GM19035 (cell line): Measurements from ENCODE around the gene KLK3.
"Not testable (repeated sequence)": the region's sequence is repeated elsewhere in the genome, so short reads cannot be mapped to it uniquely, and the experiment has no call there.

Experiments used
- ATAC-seq: cut with Tn5 transposase; IDR thresholded peaks from one replicate; pipeline ENCODE4 v1.9.1; 2021; ENCODE audit not compliant: unreplicated experiment

KLK3 gene

DNA sequence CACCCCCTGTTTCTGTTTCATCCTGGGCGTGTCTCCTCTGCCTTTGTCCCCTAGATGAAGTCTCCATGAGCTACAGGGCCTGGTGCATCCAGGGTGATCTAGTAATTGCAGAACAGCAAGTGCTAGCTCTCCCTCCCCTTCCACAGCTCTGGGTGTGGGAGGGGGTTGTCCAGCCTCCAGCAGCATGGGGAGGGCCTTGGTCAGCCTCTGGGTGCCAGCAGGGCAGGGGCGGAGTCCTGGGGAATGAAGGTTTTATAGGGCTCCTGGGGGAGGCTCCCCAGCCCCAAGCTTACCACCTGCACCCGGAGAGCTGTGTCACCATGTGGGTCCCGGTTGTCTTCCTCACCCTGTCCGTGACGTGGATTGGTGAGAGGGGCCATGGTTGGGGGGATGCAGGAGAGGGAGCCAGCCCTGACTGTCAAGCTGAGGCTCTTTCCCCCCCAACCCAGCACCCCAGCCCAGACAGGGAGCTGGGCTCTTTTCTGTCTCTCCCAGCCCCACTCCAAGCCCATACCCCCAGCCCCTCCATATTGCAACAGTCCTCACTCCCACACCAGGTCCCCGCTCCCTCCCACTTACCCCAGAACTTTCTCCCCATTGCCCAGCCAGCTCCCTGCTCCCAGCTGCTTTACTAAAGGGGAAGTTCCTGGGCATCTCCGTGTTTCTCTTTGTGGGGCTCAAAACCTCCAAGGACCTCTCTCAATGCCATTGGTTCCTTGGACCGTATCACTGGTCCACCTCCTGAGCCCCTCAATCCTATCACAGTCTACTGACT lies at the start of gene KLK3:
Gene KLK3 (plus strand): TSS at position 280 of the 775 bp plus-strand sequence. CDS start 41 bp downstream, at position 321.
- no peak for ATAC-seq

DNA sequence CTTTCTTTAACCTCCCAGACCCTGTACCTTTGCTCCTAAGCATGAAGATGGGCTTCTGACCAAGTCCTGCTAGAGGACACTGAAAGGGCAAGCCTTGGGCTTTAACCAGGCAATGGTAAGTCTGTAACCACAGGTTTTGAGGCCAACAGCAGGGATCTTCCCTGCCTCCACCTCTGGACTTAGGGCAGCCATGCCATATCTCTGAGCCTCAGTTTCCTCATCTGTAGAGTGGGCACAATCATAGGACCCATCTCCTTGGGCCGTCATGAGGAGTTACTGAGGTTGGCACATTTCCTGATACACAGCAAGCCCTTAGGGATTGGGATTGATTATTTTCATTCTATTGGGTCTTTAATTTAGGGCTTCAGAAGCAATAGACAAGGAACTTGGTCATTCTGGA lies 45.9 kb upstream of the KLK3 start:
- ATAC-seq: no peak

DNA sequence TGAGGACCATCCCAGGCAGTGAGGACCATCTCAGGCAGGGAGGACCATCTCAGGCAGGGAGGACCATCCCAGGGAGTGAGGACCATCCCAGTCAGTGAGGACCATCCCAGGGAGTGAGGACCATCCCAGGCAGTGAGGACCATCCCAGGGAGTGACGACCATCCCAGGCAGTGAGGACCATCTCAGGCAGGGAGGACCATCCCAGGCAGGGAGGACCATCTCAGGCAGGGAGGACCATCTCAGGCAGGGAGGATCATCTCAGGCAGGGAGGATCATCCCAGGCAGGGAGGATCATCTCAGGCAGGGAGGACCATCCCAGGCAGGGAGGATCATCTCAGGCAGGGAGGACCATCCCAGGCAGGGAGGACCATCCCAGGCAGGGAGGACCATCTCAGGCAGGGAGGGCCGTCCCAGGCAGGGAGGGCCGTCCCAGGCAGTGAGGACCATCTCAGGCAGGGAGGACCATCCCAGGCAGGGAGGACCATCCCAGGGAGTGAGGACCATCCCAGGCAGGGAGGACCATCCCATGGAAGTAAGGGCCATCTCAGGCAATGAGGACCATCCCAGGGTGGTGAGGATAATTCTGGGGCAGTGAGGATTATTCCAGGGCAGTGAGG lies 43.0 kb upstream of the KLK3 start:
- ATAC-seq: not testable (repeated sequence)

DNA sequence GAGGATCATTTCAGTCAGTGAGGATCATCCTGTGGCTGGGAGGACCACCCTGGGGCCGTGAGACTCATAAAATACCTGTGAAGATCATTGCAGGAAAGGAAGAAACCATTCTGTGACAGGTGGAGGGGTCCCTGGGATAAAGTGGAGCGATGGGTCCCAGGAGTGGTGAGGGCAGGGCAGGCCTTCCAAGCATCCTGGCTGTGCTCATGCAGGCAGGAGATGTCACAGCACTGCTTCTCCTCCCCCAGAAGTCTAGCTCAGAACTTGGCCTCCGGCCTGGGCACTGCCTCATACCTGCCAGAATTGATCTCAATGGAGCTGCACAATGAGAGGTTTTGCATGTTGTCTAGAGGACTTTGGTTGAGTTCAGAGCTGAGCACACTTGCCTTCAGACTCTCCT lies 42.2 kb upstream of the KLK3 start:
- no peak for ATAC-seq

DNA sequence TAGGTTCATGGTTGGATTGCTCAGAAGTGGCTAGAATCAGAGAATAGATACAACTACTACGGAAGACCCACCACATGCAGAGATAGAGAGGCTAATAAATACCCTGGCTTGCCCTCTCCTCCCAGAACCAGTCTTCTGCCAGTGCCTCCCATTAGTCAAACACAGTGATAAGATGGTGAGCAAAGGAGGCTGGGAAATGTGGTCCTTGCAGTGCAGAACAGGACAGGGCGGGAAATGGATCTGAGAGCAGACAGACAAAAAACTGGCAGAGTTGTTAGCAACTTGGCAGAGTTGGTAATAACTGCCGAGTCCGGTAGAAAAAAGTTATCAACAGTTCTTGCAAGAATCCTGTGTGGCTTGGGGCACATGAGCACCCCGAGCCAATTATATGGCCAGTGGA lies 39.8 kb upstream of the KLK3 start:
- no peak for ATAC-seq

DNA sequence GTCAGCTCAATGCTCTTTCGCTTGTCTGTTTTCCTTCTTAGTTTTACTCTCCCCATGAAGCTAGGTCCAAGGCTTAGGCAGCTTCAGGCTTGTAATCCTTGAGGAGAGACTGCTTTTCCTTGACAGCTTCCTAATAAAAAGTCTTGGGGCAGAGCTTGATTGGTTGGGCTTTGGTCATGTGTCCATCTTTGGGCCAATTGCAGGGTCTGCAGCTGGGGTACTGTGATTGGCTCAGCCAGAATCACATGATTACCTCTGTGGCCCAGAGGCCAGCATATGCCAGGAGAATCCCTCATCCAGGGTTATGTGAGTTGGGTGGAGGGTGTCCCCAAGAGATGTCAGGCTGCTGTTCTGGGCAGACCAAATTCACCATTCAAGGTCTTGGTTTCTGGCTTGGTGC lies 39.3 kb upstream of the KLK3 start:
- ATAC-seq: no peak

DNA sequence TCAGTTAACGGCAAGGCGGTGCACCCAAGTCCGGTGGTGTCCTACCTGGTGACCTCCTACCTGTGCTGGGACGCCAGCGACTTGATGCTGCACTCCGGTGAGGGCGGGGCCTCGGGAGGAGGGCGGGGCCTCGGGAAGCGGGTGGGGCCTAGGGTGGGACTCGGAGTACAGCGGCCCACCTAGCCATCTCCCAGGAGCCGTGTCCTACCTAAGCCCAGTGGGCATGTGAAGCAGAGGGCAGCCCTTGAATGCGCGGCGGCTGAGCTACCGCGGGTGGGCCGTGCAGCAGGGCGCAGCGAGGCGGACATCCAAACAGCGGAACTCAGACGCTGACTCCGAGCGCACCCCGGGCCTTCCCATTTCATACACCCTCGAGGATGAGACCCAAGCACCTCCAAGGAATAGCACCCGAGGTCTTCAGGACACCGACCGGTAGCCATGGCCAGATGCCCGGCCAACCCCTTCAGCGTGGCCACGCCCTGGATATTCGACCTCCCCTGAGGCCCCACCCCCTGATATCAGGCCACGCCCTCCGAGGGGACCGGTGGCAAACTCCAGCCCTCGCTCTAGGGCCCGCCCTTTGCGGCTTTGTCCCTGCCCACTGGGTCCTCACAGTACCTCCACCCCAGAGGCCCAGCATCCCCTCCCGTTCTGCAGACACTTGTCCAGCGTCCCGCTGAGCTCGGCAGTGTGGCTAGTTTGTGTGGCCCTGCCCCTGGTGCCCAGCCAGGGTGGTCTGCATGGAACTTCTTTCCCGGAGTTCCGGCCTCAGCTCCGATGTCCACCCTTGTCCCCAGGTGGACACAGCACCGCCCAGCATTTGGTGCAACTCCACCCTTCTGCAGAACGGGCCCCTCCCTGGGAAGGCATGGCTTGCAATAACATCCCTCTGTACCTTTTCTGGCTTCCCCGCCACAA lies 36.5 kb upstream of the KLK3 start:
- ATAC-seq: peak; percentile 64

DNA sequence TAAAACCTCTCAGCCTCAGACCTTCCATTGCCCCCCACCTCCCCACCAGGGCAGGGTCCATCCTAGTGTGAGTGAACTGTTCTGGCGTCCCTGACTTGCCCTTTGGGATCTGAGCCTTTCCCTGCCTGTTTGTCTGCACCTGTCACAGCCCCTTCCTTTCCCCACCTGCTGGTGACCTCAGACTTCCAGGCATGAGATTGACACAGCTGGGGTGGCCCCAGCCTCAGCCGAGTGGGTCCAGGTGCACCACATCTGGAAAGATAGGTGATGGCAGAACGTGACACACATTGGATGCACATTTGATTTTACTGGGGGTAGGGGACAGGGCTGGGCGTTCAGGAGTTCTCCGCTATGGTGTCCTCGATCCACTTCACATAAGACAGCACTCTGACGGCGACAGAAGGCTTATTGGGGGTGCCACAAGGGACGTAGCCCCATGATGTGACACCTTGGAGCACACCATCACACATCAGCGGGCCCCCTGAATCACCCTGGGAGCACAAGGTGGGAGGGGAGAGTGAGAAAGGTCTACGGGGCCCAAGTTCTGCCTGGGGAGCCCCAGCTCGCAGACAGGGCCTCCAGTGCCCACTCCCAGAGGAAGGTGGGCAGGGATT lies 35.7 kb upstream of the KLK3 start:
- ATAC-seq: no peak

DNA sequence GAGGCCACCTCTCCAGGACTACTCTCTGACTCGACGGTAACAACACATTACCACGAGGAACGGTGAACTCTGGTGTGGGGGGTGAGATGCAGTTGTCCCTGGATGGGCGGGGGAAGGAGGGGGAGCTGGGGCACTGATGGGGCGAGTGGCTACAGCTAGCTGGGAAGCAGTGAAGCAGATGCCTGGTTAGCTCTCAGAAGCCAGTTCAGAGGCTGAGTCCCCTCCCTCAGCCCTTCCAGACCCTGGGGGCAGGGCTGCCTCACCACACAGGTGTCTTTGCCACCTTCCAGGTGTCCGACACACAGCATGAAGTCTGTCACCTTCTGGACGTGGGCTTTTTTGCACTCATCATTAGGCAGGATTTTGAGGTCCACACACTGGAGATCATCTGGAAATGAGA lies 35.1 kb upstream of the KLK3 start:
- ATAC-seq: no peak

DNA sequence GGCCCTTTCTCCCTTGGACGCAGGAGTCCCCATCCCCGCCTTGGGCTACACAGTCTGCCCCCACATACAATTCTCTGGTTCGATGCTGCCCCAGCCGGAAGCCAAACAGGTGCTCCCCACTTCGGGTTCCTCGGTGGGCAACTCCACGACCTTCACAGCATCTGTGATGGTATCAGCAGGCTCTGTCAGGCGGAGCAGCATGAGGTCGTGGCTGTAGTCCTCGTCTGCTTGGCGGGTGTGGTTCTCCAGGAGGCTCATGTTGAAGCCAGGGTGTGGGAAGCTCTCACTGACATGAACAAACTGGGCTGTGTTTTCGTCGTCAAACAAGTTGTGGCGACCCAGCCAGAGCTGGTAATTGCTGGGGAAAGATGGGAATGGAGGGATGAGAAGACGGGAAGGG lies 34.6 kb upstream of the KLK3 start:
- no peak for ATAC-seq

DNA sequence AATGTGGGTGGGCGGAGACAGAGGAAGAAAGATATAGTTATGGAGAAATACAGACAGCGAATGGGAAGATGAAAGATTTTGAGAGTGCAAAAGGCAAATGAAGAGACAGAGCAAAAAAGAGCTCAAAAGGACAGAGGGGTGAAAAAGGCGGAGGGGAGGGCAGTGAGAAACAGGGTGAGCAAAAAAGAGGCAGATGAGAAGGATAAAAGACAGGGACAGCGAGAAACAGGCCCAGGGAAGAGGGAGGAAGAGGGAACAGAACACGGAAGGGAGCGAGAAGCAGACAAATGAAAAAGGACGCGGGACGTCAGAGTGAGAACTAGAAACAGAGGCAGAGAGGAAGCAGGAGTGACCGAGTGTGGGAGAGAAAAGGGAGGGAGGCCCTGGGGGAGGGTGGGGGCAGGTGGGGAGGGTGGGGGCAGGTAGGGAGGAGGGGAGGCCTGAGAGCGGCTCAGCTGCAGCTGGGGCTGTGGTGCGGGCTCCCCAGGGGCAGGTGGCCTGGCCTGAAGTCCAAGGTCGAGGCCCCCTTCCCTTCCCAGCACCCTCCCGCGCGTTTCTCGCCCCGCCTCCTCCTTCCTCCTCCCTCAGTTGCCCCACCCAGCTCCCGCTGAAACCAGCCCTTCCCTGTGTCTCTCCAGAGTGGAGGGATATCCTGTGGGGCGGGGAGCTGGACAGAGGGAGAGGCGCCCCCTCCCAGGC lies 34.0 kb upstream of the KLK3 start:
- ATAC-seq: no peak

DNA sequence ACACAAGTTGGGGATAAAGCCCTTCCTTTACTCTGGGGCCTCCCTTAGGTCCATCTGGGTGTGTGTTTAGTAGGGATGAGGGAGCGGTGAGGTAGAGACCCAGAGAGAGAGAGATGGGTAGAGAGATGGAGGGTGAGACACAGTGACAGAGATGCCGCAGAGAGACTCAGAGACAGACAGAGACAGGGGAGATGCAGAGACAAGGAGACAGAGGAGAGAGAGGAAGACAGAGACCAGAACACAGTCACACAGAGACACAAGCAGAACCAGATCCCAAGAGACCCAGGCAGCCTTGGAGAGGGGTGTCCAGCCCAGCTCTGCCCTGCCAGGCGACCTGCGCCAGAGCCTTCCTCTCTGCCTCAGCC lies 33.5 kb upstream of the KLK3 start:
- no peak for ATAC-seq

DNA sequence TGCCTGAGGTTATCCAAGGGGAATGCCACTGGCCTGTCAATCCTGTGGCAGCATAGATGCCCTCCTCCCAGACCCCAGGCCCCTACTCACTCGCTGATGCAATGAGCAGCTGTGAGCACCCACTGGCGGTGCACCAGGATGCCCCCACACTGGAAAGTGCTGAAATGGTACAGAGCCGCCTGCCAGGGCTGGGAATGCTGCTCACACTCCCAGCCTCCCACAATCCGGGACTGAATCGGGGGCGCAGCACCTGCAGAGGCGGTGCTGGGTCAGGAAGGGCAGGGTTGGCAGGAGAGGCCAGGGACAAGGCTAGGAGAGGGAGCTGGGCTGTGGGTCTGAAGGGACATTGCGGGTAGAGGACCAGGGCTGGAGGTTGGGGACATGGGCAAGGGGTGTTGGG lies 33.1 kb upstream of the KLK3 start:
- ATAC-seq: no peak

DNA sequence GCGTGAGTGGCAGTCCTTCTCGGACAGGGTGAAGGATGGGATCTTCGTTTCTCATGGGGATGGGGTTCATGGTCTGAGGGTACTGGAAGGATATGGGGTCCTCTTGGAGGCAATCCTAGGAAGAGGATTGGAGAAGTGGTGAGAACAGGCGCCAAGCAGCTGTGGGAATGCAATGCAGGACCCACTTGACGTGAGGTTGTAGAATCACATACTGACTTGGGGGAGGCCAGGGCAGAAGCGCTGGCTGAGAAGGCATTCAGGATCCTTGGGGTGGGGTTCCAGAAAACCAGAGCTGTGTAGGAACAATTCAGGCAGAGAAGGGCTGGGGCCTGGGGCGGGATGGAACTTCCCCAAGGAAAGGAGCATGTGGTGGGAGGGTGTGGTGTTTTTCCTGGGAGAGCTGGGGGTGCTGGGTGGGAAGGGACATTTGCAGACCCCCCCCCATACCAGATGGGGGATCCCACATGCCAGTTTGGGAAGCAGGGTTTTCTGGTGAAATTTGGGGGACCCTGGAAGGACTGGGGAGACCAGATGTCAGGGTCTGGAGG lies 32.0 kb upstream of the KLK3 start:
- ATAC-seq: no peak

DNA sequence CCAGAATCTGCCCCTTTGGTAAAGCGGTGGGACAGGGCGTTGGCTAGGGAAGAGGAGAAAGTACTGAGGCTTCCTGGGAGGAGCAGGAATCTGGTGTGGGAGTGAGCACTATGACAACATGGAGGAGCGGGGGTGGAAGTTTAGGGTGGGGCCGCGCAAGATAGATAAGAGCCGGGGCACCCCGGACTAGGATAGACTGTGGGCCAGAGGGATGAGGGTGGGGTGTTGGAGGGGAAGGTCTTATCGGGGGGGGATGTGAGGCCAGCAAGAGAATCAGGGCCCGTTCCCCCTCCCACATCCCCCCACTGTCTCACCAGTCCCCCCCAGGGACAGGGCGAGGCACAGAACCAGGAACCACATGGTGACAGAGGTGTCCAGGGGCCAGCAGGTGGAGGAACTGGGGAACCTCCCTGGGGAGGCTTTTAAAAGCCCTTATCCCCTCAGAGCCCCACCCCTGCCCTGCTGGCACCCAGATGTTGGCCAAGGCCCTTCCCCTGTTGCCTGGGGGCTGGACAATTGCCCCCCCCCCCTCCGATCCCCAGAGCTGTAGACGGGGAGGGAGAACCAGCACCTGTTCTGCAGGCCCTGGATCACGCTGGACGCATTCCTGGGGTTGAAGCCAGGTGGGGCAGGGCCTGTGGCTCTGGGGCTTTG lies 31.2 kb upstream of the KLK3 start, which contains the start of gene KLK1:
Gene KLK1 (minus strand): TSS at position 399 of the 654 bp plus-strand sequence. CDS start 39 bp downstream, at position 360.
- no peak for ATAC-seq

DNA sequence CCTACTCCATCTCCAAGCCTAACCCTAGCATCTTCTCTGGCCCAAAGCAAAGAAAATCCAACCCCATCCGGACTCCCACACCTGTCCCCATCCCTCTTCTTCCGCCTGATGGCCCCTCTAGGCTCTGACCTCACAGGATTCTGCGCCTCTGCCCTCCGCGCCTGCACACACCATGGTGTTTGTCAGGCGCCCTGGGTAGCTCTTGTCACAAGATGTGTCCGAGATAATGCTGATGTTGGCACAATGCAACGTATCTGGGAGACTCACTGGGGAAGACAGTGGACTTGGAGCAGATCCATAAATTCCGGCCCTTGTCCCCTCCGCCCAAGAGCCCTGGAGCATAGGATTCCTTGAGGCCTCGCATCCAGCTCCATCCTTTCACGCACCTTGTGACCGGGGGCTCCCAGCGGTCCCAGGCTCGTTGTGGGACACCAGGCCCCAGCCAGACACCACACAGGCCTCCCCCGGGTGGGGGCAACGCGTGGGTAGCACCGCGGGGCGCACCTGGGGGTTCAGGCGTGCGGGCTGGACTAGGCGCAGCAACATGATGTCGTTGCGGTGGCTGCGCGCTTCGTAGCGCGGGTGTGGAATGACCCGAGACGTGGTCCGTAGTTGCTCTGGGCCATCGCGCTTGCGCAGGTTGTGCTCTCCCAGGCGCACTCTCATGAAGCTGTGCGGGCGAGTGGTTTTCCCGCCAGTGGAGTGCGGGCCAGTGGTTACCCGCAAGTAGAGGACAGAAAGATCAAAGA lies 28.0 kb upstream of the KLK3 start:
- no peak for ATAC-seq

DNA sequence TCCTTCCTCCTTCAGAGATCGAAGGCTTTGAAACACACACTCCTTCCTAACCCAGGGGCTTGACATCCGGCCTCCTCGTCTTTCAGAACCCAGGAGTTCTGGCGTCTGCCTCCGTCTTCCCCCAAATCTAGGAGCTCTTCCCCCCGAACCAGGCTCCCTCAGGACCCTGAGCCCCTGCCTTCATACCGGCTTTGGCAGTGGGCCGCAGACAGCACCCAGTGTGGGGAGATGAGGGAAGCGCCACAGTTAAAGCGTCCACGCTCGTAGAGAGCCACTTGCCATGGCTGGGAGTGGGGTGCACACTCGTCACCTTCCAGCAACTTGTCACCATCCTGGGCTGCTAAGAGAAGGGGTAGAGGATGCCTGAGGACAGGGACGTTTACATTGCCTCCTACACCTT lies 27.2 kb upstream of the KLK3 start:
- no peak for ATAC-seq

DNA sequence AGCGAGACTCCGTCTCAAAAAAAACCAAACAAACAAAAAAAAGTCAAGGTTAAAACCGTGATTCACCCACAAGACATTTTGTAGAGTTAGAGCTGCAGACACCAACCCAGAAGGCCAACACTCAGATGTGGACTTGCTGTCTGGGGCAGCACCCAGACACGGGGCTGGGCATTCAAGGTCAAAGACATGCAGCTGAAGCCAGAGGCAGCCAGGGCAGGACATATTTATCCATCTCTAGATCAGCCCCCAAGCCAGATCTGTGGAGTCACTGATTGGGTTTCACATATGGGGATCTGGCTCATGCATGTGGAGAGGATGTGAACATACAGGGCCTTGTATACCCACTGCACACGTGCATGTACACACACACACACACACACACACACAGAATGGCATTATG lies 24.9 kb upstream of the KLK3 start:
- no peak for ATAC-seq
